ENCODE results near the gene FYCO1.

DNA sequence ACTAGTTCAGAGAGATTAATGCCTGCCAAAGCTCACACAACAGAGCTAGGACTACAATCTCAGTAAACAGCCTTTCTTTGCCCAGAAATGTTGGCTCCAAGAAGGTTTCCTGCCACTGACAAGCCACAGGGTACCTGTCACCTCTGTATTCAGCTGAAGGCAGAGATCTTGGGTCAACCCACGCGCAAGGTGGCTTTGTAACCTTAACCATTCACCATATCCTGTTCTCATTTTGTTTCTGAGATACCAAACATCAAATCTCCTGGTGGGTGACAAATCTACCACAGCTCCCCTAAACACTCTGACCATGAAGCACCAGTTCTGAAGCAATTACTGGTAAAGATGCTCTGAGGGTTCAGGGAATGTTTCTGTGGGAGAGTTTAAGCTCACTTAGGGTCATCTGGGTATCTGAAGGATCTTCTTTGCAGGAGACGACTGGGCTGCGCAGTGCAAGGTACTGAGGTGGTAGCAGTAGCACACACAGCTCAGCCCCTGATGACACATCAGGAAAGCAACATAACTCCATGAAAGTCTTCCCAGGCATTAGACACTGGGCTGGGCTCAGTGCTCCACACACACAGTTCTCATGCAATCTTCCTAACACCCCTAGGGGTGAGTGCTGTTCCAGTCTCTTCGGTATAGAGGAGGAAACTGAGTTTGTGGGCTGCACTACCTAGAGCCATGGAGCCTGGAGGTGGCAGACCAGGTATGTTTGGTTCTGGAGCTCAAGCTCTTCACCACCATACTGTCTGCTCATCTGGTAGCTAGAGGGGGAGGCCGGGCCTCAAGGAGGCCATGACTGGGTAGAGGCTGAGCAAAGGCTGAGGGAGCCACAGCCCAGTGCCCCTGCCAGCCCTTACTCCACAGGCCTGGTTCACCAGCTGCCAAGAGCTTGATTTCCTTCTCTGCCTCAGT, 44.7 kb downstream of the FYCO1 start:
- TF ChIP-seq, protein P1, sequence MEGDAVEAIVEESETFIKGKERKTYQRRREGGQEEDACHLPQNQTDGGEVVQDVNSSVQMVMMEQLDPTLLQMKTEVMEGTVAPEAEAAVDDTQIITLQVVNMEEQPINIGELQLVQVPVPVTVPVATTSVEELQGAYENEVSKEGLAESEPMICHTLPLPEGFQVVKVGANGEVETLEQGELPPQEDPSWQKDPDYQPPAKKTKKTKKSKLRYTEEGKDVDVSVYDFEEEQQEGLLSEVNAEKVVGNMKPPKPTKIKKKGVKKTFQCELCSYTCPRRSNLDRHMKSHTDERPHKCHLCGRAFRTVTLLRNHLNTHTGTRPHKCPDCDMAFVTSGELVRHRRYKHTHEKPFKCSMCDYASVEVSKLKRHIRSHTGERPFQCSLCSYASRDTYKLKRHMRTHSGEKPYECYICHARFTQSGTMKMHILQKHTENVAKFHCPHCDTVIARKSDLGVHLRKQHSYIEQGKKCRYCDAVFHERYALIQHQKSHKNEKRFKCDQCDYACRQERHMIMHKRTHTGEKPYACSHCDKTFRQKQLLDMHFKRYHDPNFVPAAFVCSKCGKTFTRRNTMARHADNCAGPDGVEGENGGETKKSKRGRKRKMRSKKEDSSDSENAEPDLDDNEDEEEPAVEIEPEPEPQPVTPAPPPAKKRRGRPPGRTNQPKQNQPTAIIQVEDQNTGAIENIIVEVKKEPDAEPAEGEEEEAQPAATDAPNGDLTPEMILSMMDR (conservative IDR thresholded peaks at IDR 0.05; ENCODE audit: low read length) = no peak
- no peak for TF ChIP-seq EZH2phosphoT487 (IDR thresholded peaks at IDR 0.05; ENCODE audit: borderline replicate concordance, low read depth, low read length)

Measured in OCI-LY7 (cell line).